K562 (cell line): ENCODE results near the gene DDX20.

Experiments
- CTCF ChIP-seq, 3 experiments: IDR thresholded peaks in 2 of 3; conservative IDR thresholded peaks in 1 of 3; 2 replicates each; pipeline ENCODE4 v1.5.1; 2011 to 2012; ENCODE audit warnings: low read length in 3 of 3, mild to moderate bottlenecking in 3 of 3, control low read depth in 2 of 3, improper control_type of control experiment in 1 of 3, inconsistent platforms in 1 of 3, low read depth in 1 of 3, mixed read lengths in 1 of 3, moderate library complexity in 1 of 3; ENCODE audit not compliant: insufficient read depth in 2 of 3
- ETV6 ChIP-seq, 3 experiments: fragments of 150-350 bp in 1 of 3; sonication (generic) in 1 of 3; formaldehyde crosslinking in 1 of 3; IDR thresholded peaks; 2 replicates each; pipeline versions ENCODE4 v1.6.1 to v1.8.0; 2014 to 2022; ENCODE audit warnings: borderline replicate concordance in 2 of 3, low read depth in 2 of 3, antibody characterized with exemption in 1 of 3, low read length in 1 of 3, mild to moderate bottlenecking in 1 of 3, missing genetic modification reagents in 1 of 3
- HDAC8 ChIP-seq: fragments of 450-650 bp; IDR thresholded peaks from 2 replicates; pipeline ENCODE4 v1.6.1; 2016; ENCODE audit warnings: mild to moderate bottlenecking, missing genetic modification characterization, moderate library complexity, missing compliant biosample characterization
- HNRNPUL1 ChIP-seq: fragments of 200-400 bp; formaldehyde crosslinking; IDR thresholded peaks from 2 replicates; pipeline ENCODE4 v1.6.1; 2017; ENCODE audit warnings: low read length
- KDM1A ChIP-seq, 2 experiments: fragments of 450-650 bp; IDR thresholded peaks; 2 replicates each; pipeline ENCODE4 v1.6.1; 2016; ENCODE audit warnings: mild to moderate bottlenecking in 2 of 2
- PATZ1 ChIP-seq: fragments of 250-450 bp; sonication (Bioruptor Pico); IDR thresholded peaks from 2 replicates; pipeline ENCODE4 v1.5.0; 2020; ENCODE audit warnings: mild to moderate bottlenecking, borderline replicate concordance
- SIN3A ChIP-seq, 2 experiments: fragments of 150-350 bp in 1 of 2; IDR thresholded peaks; 2 replicates each; pipeline ENCODE4 v1.6.1; 2011 to 2016; ENCODE audit warnings: borderline replicate concordance in 2 of 2, low read depth in 2 of 2, low read length in 2 of 2, mild to moderate bottlenecking in 2 of 2, moderate library complexity in 2 of 2; ENCODE audit not compliant: control insufficient read depth in 1 of 2

- TF ChIP-seq HNRNPUL1 (no peak), PATZ1 (CRISPR knock-in tag) (no peak), ETV6 (IDR thresholded peaks at IDR 0.05; ENCODE audit: borderline replicate concordance in 1 of 2, low read depth in 2 of 2, low read length in 1 of 2) (no peak), ETV6 (CRISPR knock-in tag; IDR thresholded peaks at IDR 0.05; ENCODE audit: borderline replicate concordance) (no peak), HDAC8 (no peak), CTCF (IDR thresholded peaks at IDR 0.05 in 2 of 3, conservative IDR thresholded peaks at IDR 0.05 in 1 of 3; ENCODE audit: insufficient read depth in 2 of 3, low read depth in 1 of 3, low read length in 3 of 3) (no peak), SIN3A (IDR thresholded peaks at IDR 0.05; ENCODE audit: borderline replicate concordance in 2 of 2, control insufficient read depth in 1 of 2, low read depth in 2 of 2, low read length in 2 of 2) (no peak), KDM1A (IDR thresholded peaks at IDR 0.05) (no peak)
Measured at GRCh38 chr1:111811891-111812290, 56.2 kb downstream of the DDX20 start.
